ENCODE data around the gene CPZ.

DNA sequence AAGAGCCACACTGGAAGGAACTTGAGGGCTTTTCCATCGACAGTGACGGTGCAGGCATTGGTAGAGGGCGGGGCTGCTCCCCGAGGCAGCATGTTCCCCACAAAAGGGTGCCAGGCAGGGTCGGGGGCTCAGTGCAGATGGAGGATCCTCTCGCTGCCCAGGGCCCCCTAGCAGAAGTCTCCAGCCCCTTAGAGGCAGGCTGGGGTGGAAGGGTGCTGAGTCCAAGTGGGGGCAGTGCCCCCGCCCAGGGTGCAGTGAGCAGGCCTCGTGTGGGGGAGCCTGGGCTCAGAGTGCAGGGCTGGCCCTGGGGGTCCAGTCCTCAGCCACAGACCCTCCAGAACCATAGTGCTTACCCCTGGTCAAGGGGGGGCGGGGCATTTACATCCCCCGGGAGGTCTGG lies 9.0 kb downstream of the CPZ start:
- TF ChIP-seq CTCF (IDR thresholded peaks at IDR 0.05), result no peak
- no peak for TF ChIP-seq POLR2A (IDR thresholded peaks at IDR 0.05)
